ENCODE measurements around the gene SERPINB11. TPM values are rescaled to one million over a fixed set of nuclear protein-coding genes. Genes with fewer than 3 reads are reported as not detected.
A peak's percentile ranks its signal among the peaks of the same experiment; 100 is the strongest.
"Not testable (repeated sequence)": the region's sequence is repeated elsewhere in the genome, so short reads cannot be mapped to it uniquely, and the experiment has no call there.

SERPINB11 gene
- polyA plus RNA-seq (2013): not detected

- CTCF ChIA-PET: no interaction called here
- Histone ChIP-seq H3K36me3 (ENCODE audit: control insufficient read depth in 4 of 4, insufficient read depth in 4 of 4, low read length in 3 of 4) (no peaks in the 10 kb centered on the region), H3K9me3 (ENCODE audit: control extremely low read depth in 1 of 5, control insufficient read depth in 4 of 5, insufficient read depth in 2 of 5, low read depth in 1 of 5, low read length in 4 of 5) (no peaks in the 10 kb centered on the region), H3K27ac (ENCODE audit: insufficient read depth in 1 of 2, low read depth in 1 of 2, low read length in 2 of 2, poor library complexity in 1 of 2, severe bottlenecking in 2 of 2) (no peak within 1 kb of the TSS), H3K4me1 (ENCODE audit: control extremely low read depth in 1 of 4, control insufficient read depth in 4 of 4, insufficient read depth in 4 of 4, low read length in 3 of 4) (no peaks in the 10 kb centered on the region), H3K27me3 (replicated peaks in 2 of 5; ENCODE audit: control insufficient read depth in 4 of 5, insufficient read depth in 5 of 5, low read length in 4 of 5) (peaks cover 0 to 2% (median 0%) of the 10 kb centered on the region in 5 experiments), H3K4me3 (ENCODE audit: control insufficient read depth in 1 of 7, extremely low read depth in 1 of 7, insufficient read depth in 4 of 7, low read depth in 2 of 7, low read length in 6 of 7) (no peak within 1 kb of the TSS)
- POLR2A ChIA-PET: no interaction called here
- no peak for DNase-seq
- 71% methylated on average over 2 of the region's 2 CpGs for WGBS (ENCODE audit: insufficient coverage)
Measured at GRCh38 chr18:63702660-63703059, at the start of gene SERPINB11. TSS of gene SERPINB11 (plus strand) at chr18:63702960. CDS start at chr18:63710194, 7,234 bp downstream.

- WGBS (ENCODE audit: insufficient coverage): no CpG with 5 or more reads among the region's 4 CpGs
- POLR2A ChIA-PET; H3K4me3 ChIP-seq (ENCODE audit: control insufficient read depth in 1 of 7, extremely low read depth in 1 of 7, insufficient read depth in 4 of 7, low read depth in 2 of 7, low read length in 6 of 7); H3K36me3 ChIP-seq (ENCODE audit: control insufficient read depth in 4 of 4, insufficient read depth in 4 of 4, low read length in 3 of 4); H3K27ac ChIP-seq (ENCODE audit: insufficient read depth in 1 of 2, low read depth in 1 of 2, low read length in 2 of 2, poor library complexity in 1 of 2, severe bottlenecking in 2 of 2); CTCF ChIA-PET; H3K4me1 ChIP-seq (ENCODE audit: control extremely low read depth in 1 of 4, control insufficient read depth in 4 of 4, insufficient read depth in 4 of 4, low read length in 3 of 4); H3K27me3 ChIP-seq (replicated peaks in 2 of 5; ENCODE audit: control insufficient read depth in 4 of 5, insufficient read depth in 5 of 5, low read length in 4 of 5); DNase-seq; H3K9me3 ChIP-seq (ENCODE audit: control extremely low read depth in 1 of 5, control insufficient read depth in 4 of 5, insufficient read depth in 2 of 5, low read depth in 1 of 5, low read length in 4 of 5): not testable (repeated sequence)
Measured at GRCh38 chr18:63658920-63659319, 43.8 kb upstream of the SERPINB11 start.

GRCh38 chr18:63661750-63662149, 41.0 kb upstream of the SERPINB11 start, which contains the start of gene SERPINB3:
TSS of gene SERPINB3 (minus strand) at chr18:63661893. CDS start at chr18:63661216, 677 bp downstream.
- H3K27ac ChIP-seq (ENCODE audit: insufficient read depth in 1 of 2, low read depth in 1 of 2, low read length in 2 of 2, poor library complexity in 1 of 2, severe bottlenecking in 2 of 2); CTCF ChIA-PET; H3K36me3 ChIP-seq (ENCODE audit: control insufficient read depth in 4 of 4, insufficient read depth in 4 of 4, low read length in 3 of 4); DNase-seq; POLR2A ChIA-PET; H3K4me3 ChIP-seq (ENCODE audit: control insufficient read depth in 1 of 7, extremely low read depth in 1 of 7, insufficient read depth in 4 of 7, low read depth in 2 of 7, low read length in 6 of 7); H3K9me3 ChIP-seq (ENCODE audit: control extremely low read depth in 1 of 5, control insufficient read depth in 4 of 5, insufficient read depth in 2 of 5, low read depth in 1 of 5, low read length in 4 of 5); H3K27me3 ChIP-seq (replicated peaks in 2 of 5; ENCODE audit: control insufficient read depth in 4 of 5, insufficient read depth in 5 of 5, low read length in 4 of 5); H3K4me1 ChIP-seq (ENCODE audit: control extremely low read depth in 1 of 4, control insufficient read depth in 4 of 4, insufficient read depth in 4 of 4, low read length in 3 of 4): not testable (repeated sequence)
- WGBS (ENCODE audit: insufficient coverage): no CpG with 5 or more reads among the region's 3 CpGs

GRCh38 chr18:63664571-63664970, 38.2 kb upstream of the SERPINB11 start:
- WGBS (ENCODE audit: insufficient coverage): 100% methylated on average over 1 of the region's 1 CpG
- DNase-seq: no peak
- POLR2A ChIA-PET: no interaction called here
- Histone ChIP-seq H3K27ac (ENCODE audit: insufficient read depth in 1 of 2, low read depth in 1 of 2, low read length in 2 of 2, poor library complexity in 1 of 2, severe bottlenecking in 2 of 2) (no peak overlapping the region), H3K36me3 (ENCODE audit: control insufficient read depth in 4 of 4, insufficient read depth in 4 of 4, low read length in 3 of 4) (no peaks in the 10 kb centered on the region), H3K27me3 (replicated peaks in 2 of 5; ENCODE audit: control insufficient read depth in 4 of 5, insufficient read depth in 5 of 5, low read length in 4 of 5) (no peaks in the 10 kb centered on the region), H3K9me3 (ENCODE audit: control extremely low read depth in 1 of 5, control insufficient read depth in 4 of 5, insufficient read depth in 2 of 5, low read depth in 1 of 5, low read length in 4 of 5) (peaks cover 0 to 9% (median 0%) of the 10 kb centered on the region in 5 experiments), H3K4me1 (ENCODE audit: control extremely low read depth in 1 of 4, control insufficient read depth in 4 of 4, insufficient read depth in 4 of 4, low read length in 3 of 4) (no peaks in the 10 kb centered on the region), H3K4me3 (ENCODE audit: control insufficient read depth in 1 of 7, extremely low read depth in 1 of 7, insufficient read depth in 4 of 7, low read depth in 2 of 7, low read length in 6 of 7) (no peak overlapping the region)
- CTCF ChIA-PET: no interaction called here

- CTCF ChIA-PET: interaction anchor here (1.5 kb wide), 1 partner anchor 10 kb away, joined by 3 read pairs; no protein-coding TSS in a partner anchor
- 23% methylated on average over 3 of the region's 5 CpGs for WGBS (ENCODE audit: insufficient coverage)
- H3K4me1 ChIP-seq (ENCODE audit: control extremely low read depth in 1 of 4, control insufficient read depth in 4 of 4, insufficient read depth in 4 of 4, low read length in 3 of 4): no peaks in the 10 kb centered on the region
- H3K27me3 ChIP-seq (replicated peaks in 2 of 5; ENCODE audit: control insufficient read depth in 4 of 5, insufficient read depth in 5 of 5, low read length in 4 of 5): peaks cover 0 to 7% (median 2%) of the 10 kb centered on the region in 5 experiments
- no peaks in the 10 kb centered on the region for H3K9me3 ChIP-seq (ENCODE audit: control extremely low read depth in 1 of 5, control insufficient read depth in 4 of 5, insufficient read depth in 2 of 5, low read depth in 1 of 5, low read length in 4 of 5)
- no peak overlapping the region for H3K27ac ChIP-seq (ENCODE audit: insufficient read depth in 1 of 2, low read depth in 1 of 2, low read length in 2 of 2, poor library complexity in 1 of 2, severe bottlenecking in 2 of 2)
- POLR2A ChIA-PET: interaction anchor here (0.6 kb wide), 1 partner anchor 1592 kb away, joined by 3 read pairs; no protein-coding TSS in a partner anchor
- no peak overlapping the region for H3K4me3 ChIP-seq (ENCODE audit: control insufficient read depth in 1 of 7, extremely low read depth in 1 of 7, insufficient read depth in 4 of 7, low read depth in 2 of 7, low read length in 6 of 7)
- H3K36me3 ChIP-seq (ENCODE audit: control insufficient read depth in 4 of 4, insufficient read depth in 4 of 4, low read length in 3 of 4): no peaks in the 10 kb centered on the region
- peak; percentile 0 to 21 (median 13) for DNase-seq
Measured at GRCh38 chr18:63676526-63677323, 26.0 kb upstream of the SERPINB11 start.

- Histone ChIP-seq H3K9me3 (ENCODE audit: control extremely low read depth in 1 of 5, control insufficient read depth in 4 of 5, insufficient read depth in 2 of 5, low read depth in 1 of 5, low read length in 4 of 5) (no peaks in the 10 kb centered on the region), H3K27ac (ENCODE audit: insufficient read depth in 1 of 2, low read depth in 1 of 2, low read length in 2 of 2, poor library complexity in 1 of 2, severe bottlenecking in 2 of 2) (no peak overlapping the region), H3K36me3 (ENCODE audit: control insufficient read depth in 4 of 4, insufficient read depth in 4 of 4, low read length in 3 of 4) (no peaks in the 10 kb centered on the region), H3K27me3 (replicated peaks in 2 of 5; ENCODE audit: control insufficient read depth in 4 of 5, insufficient read depth in 5 of 5, low read length in 4 of 5) (peaks cover 0 to 7% (median 2%) of the 10 kb centered on the region in 5 experiments), H3K4me1 (ENCODE audit: control extremely low read depth in 1 of 4, control insufficient read depth in 4 of 4, insufficient read depth in 4 of 4, low read length in 3 of 4) (no peaks in the 10 kb centered on the region), H3K4me3 (ENCODE audit: control insufficient read depth in 1 of 7, extremely low read depth in 1 of 7, insufficient read depth in 4 of 7, low read depth in 2 of 7, low read length in 6 of 7) (no peak overlapping the region)
- ChIA-PET CTCF (no interaction called here), POLR2A (interaction anchor here (0.6 kb wide), 1 partner anchor 1591 kb away, joined by 3 read pairs; no protein-coding TSS in a partner anchor)
- WGBS (ENCODE audit: insufficient coverage): 84% methylated on average over 4 of the region's 5 CpGs
- no peak for DNase-seq
Measured at GRCh38 chr18:63677500-63678225, 25.1 kb upstream of the SERPINB11 start.
